Transverse colon (tissue), 3 donors: ENCODE results near the gene IRF9.

Experiments
- CTCF ChIP-seq, 5 experiments: fragments of 200-600 bp in 3 of 5; fragments of 450-650 bp in 2 of 5; sonication (generic) in 3 of 5; IDR thresholded peaks; 1 replicate in 2 of 5; 2 replicates in 3 of 5; pipeline ENCODE4 v1.5.1; 2016 to 2017; ENCODE audit warnings: antibody characterized with exemption in 5 of 5, inconsistent platforms in 3 of 5, mild to moderate bottlenecking in 2 of 5, moderate library complexity in 1 of 5
- EP300 ChIP-seq: sonication (generic); formaldehyde crosslinking; IDR thresholded peaks from one replicate; pipeline ENCODE4 v1.6.1; 2017; ENCODE audit warnings: antibody characterized with exemption, low read depth
- POLR2A ChIP-seq: fragments of 450-650 bp; IDR thresholded peaks from one replicate; pipeline ENCODE4 v1.6.1; 2016; ENCODE audit warnings: antibody characterized with exemption, mild to moderate bottlenecking, moderate library complexity

- TF ChIP-seq CTCF (IDR thresholded peaks at IDR 0.05) (no peak), EP300 (no peak), POLR2A (peak; percentile 61)
These were observed 13.9 kb upstream of the IRF9 start, which contains the start of gene RNF31 for GRCh38 chr14:24146978-24147760.
